ENCODE data around the gene BBOF1. TPM values are rescaled to one million over a fixed set of nuclear protein-coding genes. Genes with fewer than 3 reads are reported as not detected.

Gene BBOF1, protein sequence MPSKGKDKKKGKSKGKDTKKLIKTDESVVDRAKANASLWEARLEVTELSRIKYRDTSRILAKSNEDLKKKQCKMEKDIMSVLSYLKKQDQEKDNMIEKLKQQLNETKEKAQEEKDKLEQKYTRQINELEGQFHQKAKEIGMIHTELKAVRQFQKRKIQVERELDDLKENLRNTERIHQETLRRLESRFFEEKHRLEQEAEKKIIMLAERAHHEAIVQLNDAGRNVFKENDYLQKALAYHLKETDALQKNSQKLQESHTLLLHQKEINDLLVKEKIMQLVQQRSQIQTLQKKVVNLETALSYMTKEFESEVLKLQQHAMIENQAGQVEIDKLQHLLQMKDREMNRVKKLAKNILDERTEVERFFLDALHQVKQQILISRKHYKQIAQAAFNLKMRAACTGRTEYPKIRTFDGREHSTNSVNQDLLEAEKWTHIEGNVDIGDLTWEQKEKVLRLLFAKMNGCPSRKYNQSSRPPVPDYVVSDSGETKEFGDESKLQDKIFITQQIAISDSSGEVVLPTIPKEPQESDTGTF
- 10 to 100 TPM; 19.6 to 36.8 (median 22.4) TPM for total RNA-seq

DNA sequence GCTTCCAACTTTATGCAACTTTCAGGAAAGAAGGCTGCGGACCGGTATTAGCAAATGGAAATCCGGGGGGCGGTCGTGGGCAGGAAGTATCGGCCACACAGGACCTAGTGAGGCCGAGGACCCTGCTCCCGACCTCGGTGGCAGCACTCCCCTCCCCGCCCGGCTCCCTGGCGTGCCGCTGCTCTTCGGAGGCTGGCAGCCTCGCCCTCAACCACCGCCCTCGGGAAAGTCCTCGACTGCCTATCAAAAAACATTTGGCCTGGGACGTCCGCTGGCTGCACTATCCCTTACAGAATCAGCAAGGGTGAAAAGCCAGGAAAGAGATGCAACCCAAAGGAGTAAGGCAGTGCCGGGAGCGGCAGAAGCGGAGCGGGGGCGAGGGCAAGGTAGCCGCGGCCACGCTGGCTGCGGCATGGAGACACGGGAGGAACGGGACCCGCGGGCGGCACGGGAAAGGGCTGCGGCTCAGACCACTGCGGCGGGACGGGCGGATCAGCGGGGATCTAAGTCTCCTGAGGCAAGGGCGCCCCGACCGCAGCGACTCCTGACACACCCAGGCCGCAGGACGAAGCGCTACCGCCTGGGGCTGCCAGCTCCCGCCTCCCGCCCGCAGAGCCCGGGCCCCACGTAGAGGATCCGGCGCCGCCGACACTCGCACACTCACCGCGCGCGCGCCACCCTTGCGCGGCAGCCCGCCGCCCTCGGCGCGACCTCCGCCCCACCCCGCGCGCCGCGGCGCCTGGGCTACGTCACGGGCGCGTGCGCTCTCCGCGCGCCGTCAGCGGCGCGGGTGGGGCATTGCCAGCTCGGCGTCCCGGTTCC lies at the start of gene BBOF1, which contains the start of gene ENTPD5:
BBOF1 (plus strand) TSS at position 764 of the 822 bp plus-strand sequence. CDS start 130 bp downstream, outside the sequence.
ENTPD5 (minus strand) TSS at position 703 of the 822 bp plus-strand sequence. CDS start 31,186 bp downstream, outside the sequence.
- peak; percentile 79 to 98 for TF ChIP-seq POLR2A (IDR thresholded peaks at IDR 0.05)
- TF ChIP-seq, protein P1, sequence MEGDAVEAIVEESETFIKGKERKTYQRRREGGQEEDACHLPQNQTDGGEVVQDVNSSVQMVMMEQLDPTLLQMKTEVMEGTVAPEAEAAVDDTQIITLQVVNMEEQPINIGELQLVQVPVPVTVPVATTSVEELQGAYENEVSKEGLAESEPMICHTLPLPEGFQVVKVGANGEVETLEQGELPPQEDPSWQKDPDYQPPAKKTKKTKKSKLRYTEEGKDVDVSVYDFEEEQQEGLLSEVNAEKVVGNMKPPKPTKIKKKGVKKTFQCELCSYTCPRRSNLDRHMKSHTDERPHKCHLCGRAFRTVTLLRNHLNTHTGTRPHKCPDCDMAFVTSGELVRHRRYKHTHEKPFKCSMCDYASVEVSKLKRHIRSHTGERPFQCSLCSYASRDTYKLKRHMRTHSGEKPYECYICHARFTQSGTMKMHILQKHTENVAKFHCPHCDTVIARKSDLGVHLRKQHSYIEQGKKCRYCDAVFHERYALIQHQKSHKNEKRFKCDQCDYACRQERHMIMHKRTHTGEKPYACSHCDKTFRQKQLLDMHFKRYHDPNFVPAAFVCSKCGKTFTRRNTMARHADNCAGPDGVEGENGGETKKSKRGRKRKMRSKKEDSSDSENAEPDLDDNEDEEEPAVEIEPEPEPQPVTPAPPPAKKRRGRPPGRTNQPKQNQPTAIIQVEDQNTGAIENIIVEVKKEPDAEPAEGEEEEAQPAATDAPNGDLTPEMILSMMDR (IDR thresholded peaks at IDR 0.05): peak in 3 of 6 experiments; percentile 1 to 14 (median 5)
- Histone ChIP-seq H3K27ac (peak within 1 kb of the TSS; percentile 89 to 91 (median 90)), H3K36me3 (no peaks in the 10 kb centered on the region), H3K9me3 (no peaks in the 10 kb centered on the region), H3K4me1 (peaks cover 4 to 12% of the 10 kb centered on the region in 2 donors), H3K27me3 (no peaks in the 10 kb centered on the region), H3K4me3 (replicated peaks in 1 of 3) (peak within 1 kb of the TSS; percentile 58 to 96 (median 89))
- DNase-seq: peak; percentile 82 to 84
- intact Hi-C loops (cut with DNase I): no loop called here
- WGBS, 2 donors: 0 to 1% methylated on average over 32 to 43 of the region's 93 CpGs

DNA sequence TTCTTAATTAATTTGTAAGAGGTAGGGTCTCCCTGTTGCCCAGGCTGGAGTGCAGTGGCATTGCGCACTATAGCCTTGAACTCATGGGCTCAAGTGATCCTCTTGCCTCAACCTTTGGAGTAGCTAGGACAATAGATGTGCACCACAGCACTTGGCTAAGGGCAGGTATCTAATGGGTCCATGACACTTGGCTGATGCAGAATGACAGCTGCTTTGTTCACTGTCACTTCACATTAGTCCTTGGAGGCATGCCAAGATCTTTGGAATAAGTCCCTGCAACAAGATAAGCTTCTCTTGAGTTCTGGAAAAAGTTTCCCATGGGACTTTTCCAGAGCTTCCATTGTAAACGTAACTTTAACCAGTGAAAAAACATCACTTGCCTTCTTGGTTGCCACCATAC lies 45.7 kb upstream of the BBOF1 start:
- Histone ChIP-seq H3K4me3 (replicated peaks in 1 of 3) (no peak overlapping the region), H3K27me3 (no peaks in the 10 kb centered on the region), H3K4me1 (peaks cover 0 to 7% of the 10 kb centered on the region in 2 donors), H3K27ac (no peak overlapping the region), H3K36me3 (peaks cover 6 to 8% of the 10 kb centered on the region in 2 donors), H3K9me3 (no peaks in the 10 kb centered on the region)
- 62 to 80% methylated on average over 2 of the region's 2 CpGs for WGBS, 2 donors
- TF ChIP-seq, protein P1 (IDR thresholded peaks at IDR 0.05): no peak
- TF ChIP-seq POLR2A (IDR thresholded peaks at IDR 0.05): no peak
- intact Hi-C loops (cut with DNase I): no loop called here
- DNase-seq: no peak

DNA sequence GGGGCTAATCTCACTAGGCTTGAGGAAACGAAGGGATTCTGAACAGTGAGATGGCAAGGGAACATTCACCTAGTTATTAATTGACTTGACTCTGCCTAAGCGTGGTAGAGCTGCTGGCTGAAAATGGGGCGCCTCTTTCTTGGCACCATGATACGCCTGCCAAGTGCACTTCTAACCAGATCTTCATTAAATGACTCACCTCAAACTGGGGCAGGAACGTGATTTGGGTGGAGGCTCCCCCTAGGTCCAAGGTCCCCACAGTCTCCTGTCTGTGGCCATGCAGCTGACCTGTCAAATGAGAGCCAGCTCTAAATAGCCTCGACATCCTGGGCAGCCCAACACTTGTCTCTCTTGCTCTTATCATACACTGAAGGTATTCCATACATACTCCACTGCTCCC lies 43.0 kb upstream of the BBOF1 start:
- TF ChIP-seq, protein P1 (IDR thresholded peaks at IDR 0.05): no peak
- no peak for TF ChIP-seq POLR2A (IDR thresholded peaks at IDR 0.05)
- WGBS, 2 donors: 76 to 91% methylated on average over 3 to 6 of the region's 6 CpGs
- Histone ChIP-seq H3K27ac (no peak overlapping the region), H3K4me3 (replicated peaks in 1 of 3) (no peak overlapping the region), H3K27me3 (no peaks in the 10 kb centered on the region), H3K9me3 (no peaks in the 10 kb centered on the region), H3K36me3 (no peaks in the 10 kb centered on the region), H3K4me1 (peaks cover 0 to 7% of the 10 kb centered on the region in 2 donors)
- intact Hi-C loops (cut with DNase I): no loop called here
- DNase-seq: no peak

DNA sequence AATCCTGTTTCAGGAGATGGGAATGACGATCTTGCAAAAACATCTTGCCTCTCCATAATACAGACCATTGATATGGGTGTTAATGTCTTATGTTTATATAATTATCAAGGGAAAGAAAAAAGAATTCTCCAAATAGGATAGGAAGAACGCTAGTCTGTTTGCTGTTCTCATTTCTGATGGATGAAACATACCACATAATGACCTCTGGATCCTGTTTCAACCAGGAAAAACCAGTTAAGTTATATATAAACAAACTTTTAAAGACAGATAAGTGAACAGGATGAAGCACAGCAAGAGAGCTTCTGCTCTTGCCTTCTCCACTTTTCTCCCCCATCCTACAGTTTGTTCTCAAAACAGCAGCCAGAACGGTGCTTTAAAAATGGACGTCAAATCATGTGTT lies 41.3 kb upstream of the BBOF1 start:
- Histone ChIP-seq H3K4me3 (replicated peaks in 1 of 3) (no peak overlapping the region), H3K9me3 (no peaks in the 10 kb centered on the region), H3K4me1 (peaks cover 0 to 7% of the 10 kb centered on the region in 2 donors), H3K36me3 (no peaks in the 10 kb centered on the region), H3K27me3 (no peaks in the 10 kb centered on the region), H3K27ac (no peak overlapping the region)
- intact Hi-C loops (cut with DNase I): no loop called here
- TF ChIP-seq, protein P1 (IDR thresholded peaks at IDR 0.05): no peak
- no peak for TF ChIP-seq POLR2A (IDR thresholded peaks at IDR 0.05)
- no peak for DNase-seq
- 60 to 65% methylated on average over 4 of the region's 4 CpGs for WGBS, 2 donors

Measured in thyroid gland (tissue), 4 donors.